Transverse colon (tissue), 4 donors: Measurements from ENCODE around the gene PGAP6.

Experiments used
- EP300 ChIP-seq: sonication (generic); formaldehyde crosslinking; IDR thresholded peaks from one replicate; pipeline ENCODE4 v1.6.1; 2017; ENCODE audit warnings: antibody characterized with exemption, low read depth
- POLR2A ChIP-seq: fragments of 450-650 bp; IDR thresholded peaks from one replicate; pipeline ENCODE4 v1.6.1; 2016; ENCODE audit warnings: antibody characterized with exemption, mild to moderate bottlenecking, moderate library complexity
- POLR2AphosphoS5 ChIP-seq, 3 donors: sonication (generic); formaldehyde crosslinking; IDR thresholded peaks; one replicate each; pipeline ENCODE4 v1.6.1; 2016; ENCODE audit warnings: antibody characterized with exemption in 3 of 3
- TF ChIP-seq, protein P1 (sequence below), 5 experiments: fragments of 200-600 bp in 3 of 5; fragments of 450-650 bp in 2 of 5; sonication (generic) in 3 of 5; IDR thresholded peaks; 1 replicate in 2 of 5; 2 replicates in 3 of 5; pipeline ENCODE4 v1.5.1; 2016 to 2017; ENCODE audit warnings: antibody characterized with exemption in 5 of 5, inconsistent platforms in 3 of 5, mild to moderate bottlenecking in 2 of 5, moderate library complexity in 1 of 5

GRCh38 chr16:411576-412265 lies 29.9 kb upstream of the PGAP6 start:
- TF ChIP-seq, protein P1, sequence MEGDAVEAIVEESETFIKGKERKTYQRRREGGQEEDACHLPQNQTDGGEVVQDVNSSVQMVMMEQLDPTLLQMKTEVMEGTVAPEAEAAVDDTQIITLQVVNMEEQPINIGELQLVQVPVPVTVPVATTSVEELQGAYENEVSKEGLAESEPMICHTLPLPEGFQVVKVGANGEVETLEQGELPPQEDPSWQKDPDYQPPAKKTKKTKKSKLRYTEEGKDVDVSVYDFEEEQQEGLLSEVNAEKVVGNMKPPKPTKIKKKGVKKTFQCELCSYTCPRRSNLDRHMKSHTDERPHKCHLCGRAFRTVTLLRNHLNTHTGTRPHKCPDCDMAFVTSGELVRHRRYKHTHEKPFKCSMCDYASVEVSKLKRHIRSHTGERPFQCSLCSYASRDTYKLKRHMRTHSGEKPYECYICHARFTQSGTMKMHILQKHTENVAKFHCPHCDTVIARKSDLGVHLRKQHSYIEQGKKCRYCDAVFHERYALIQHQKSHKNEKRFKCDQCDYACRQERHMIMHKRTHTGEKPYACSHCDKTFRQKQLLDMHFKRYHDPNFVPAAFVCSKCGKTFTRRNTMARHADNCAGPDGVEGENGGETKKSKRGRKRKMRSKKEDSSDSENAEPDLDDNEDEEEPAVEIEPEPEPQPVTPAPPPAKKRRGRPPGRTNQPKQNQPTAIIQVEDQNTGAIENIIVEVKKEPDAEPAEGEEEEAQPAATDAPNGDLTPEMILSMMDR (IDR thresholded peaks at IDR 0.05) = no peak
- TF ChIP-seq POLR2A (no peak), POLR2AphosphoS5 (IDR thresholded peaks at IDR 0.05) (no peak), EP300 (no peak)
